Measurements from ENCODE around the gene HOXA3. TPM values are rescaled to one million over a fixed set of nuclear protein-coding genes. Genes with fewer than 3 reads are reported as not detected.

Gene HOXA3
- total RNA-seq, 1 experiment from 2014 or later: not detected

DNA sequence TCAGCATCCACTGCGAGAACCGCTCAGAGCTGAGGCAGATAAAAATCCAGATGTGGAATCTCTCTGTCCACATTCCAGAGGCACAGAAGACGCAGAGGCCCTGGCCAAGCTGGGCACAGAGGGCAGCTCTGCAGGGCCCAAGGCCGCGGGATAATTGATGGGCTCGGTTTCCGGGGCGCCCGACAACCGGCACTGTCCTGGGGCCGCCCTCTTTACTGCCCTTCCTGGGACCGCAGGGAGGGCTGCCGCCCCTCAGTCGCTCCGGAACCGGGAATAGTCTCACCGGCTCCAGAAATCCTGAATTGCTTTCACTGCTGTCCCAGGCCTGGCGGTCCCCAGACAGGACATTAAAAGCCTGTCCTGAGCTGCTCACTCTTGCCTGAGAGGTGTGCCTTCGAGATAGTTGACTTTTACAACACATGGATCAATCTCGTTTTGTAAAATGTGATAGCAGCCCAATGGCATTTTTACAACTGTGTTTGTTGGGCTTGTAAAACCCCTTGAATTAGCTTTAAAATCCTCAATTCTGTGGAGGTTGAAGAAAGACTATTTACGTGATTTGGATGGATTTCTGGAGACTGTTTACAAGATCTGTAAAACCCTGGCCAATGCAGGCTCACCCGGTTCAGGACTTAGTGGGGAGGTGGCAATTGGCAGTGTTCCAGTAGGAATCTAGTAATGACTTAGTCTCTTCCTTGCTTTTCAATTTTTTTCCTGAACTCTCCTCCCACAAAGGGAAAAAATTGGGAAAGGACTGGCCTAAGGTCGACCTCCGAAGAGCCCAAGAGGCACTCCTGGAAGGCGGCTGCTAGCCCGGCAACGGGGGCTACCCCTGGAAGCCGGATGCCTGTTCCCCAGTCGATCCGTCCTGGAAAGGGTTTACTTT is 3.4 kb downstream of the HOXA3 start:
- Mint-ChIP-seq H3K9me3 (peaks cover 20 to 22% of the 10 kb centered on the region in 2 experiments), H3K4me1 (peaks cover 10 to 24% of the 10 kb centered on the region in 2 experiments), H3K4me3 (no peak overlapping the region), H3K27ac (no peak overlapping the region), H3K36me3 (ENCODE audit: insufficient read depth in 1 of 3, low read depth in 3 of 3) (no peaks in the 10 kb centered on the region; a peak in 3 of 7 replicates), H3K27me3 (ENCODE audit: low read depth) (peaks cover 100% of the 10 kb centered on the region)
- Histone ChIP-seq H4K20me1 (ENCODE audit: control insufficient read depth, insufficient read depth, insufficient read length) (no peaks in the 10 kb centered on the region), H3K9ac (ENCODE audit: extremely low read depth, insufficient read length, low read length) (no peak overlapping the region), H3T11ph (ENCODE audit: low read length) (no peak overlapping the region), H3K4ac (ENCODE audit: low read depth, low read length) (no peak overlapping the region), H3K14ac (ENCODE audit: insufficient read depth, low read length) (no peak overlapping the region), H3K4me1 (ENCODE audit: insufficient read depth, low read length) (no peaks in the 10 kb centered on the region), H3K4me2 (ENCODE audit: insufficient read depth, insufficient read length, low read length) (no peak overlapping the region), H3K18ac (ENCODE audit: insufficient read length, low read depth, low read length) (no peak overlapping the region), H3K56ac (ENCODE audit: insufficient read length, low read depth, low read length) (no peak overlapping the region), H2BK20ac (ENCODE audit: low read depth, low read length, poor library complexity, severe bottlenecking) (no peak overlapping the region), H3K23ac (ENCODE audit: insufficient read length, low read depth, low read length) (no peak overlapping the region), H4K5ac (ENCODE audit: insufficient read length, low read depth, low read length) (no peak overlapping the region), H4K91ac (ENCODE audit: insufficient read length, low read depth, low read length) (no peak overlapping the region), H3K27ac (ENCODE audit: insufficient read length, low read depth, low read length) (no peak overlapping the region), H3K79me2 (ENCODE audit: insufficient read depth, low read length) (no peaks in the 10 kb centered on the region), H2BK5ac (ENCODE audit: insufficient read length, low read length) (no peak overlapping the region), H2BK120ac (ENCODE audit: low read depth, low read length, poor library complexity, severe bottlenecking) (no peak overlapping the region), H4K8ac (replicated peaks; ENCODE audit: insufficient read length, low read depth, low read length) (no peak overlapping the region), H2BK12ac (ENCODE audit: insufficient read length, low read depth, low read length) (no peak overlapping the region), H2AK5ac (ENCODE audit: insufficient read length, low read length) (no peak overlapping the region), H2AFZ (ENCODE audit: low read length) (no peak overlapping the region), H2BK15ac (ENCODE audit: low read depth, low read length) (no peak overlapping the region), H3K23me2 (ENCODE audit: insufficient read length, low read depth, low read length, poor library complexity, severe bottlenecking) (peaks cover 5% of the 10 kb centered on the region), H3K9me3 (ENCODE audit: control insufficient read depth, low read depth, low read length) (no peaks in the 10 kb centered on the region), H3K79me1 (ENCODE audit: insufficient read depth, low read depth, low read length, poor library complexity, severe bottlenecking) (no peaks in the 10 kb centered on the region), H3K27me3 (ENCODE audit: insufficient read depth, low read length) (peaks cover 97% of the 10 kb centered on the region)
- DNase-seq: no peak
- TF ChIP-seq, protein P1, sequence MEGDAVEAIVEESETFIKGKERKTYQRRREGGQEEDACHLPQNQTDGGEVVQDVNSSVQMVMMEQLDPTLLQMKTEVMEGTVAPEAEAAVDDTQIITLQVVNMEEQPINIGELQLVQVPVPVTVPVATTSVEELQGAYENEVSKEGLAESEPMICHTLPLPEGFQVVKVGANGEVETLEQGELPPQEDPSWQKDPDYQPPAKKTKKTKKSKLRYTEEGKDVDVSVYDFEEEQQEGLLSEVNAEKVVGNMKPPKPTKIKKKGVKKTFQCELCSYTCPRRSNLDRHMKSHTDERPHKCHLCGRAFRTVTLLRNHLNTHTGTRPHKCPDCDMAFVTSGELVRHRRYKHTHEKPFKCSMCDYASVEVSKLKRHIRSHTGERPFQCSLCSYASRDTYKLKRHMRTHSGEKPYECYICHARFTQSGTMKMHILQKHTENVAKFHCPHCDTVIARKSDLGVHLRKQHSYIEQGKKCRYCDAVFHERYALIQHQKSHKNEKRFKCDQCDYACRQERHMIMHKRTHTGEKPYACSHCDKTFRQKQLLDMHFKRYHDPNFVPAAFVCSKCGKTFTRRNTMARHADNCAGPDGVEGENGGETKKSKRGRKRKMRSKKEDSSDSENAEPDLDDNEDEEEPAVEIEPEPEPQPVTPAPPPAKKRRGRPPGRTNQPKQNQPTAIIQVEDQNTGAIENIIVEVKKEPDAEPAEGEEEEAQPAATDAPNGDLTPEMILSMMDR (conservative IDR thresholded peaks at IDR 0.05): no peak
- WGBS (ENCODE audit: extremely low coverage, insufficient read length, low lambda C conversion rate): no CpG with 5 or more reads among the region's 30 CpGs

Data from H9 (cell line).